Hematopoietic multipotent progenitor cell treated with erythropoietin and hydrocortisone succinate and interleukin-3 and kit ligand, for 15 days (in vitro differentiated cells): ENCODE measurements around the gene ZC3H15.
"Not testable (repeated sequence)": the region's sequence is repeated elsewhere in the genome, so short reads cannot be mapped to it uniquely, and the experiment has no call there.

Experiments used
- DNase-seq: peaks from one replicate; pipeline ENCODE4 v3.0.0-alpha.2; 2015; ENCODE audit warnings: low spot score

Gene ZC3H15

DNA sequence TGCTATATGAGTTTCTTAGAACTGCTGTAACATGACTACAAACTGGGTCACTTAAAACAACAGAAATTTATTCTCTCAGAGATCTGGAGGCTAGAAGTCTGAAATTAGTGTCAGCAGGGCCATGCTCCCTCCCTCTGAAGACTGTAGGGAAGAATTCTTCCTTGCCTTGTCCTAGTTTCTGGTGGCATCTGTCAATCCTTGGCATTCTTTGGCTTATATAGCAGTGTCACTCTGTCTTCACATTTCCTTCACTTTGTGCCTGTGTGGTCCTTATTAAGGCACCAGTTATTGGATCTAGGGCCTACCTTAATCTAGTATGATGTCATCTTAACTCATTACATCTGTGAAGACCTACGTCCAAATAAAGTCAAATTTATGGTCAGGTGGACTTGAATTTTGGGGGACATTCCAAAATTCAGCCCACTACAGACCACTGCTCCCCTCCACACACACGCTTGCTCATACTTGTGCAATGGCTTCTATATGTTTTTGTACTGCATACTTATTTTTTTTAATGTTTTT lies 7.6 kb downstream of the ZC3H15 start:
- DNase-seq, result no peak

DNA sequence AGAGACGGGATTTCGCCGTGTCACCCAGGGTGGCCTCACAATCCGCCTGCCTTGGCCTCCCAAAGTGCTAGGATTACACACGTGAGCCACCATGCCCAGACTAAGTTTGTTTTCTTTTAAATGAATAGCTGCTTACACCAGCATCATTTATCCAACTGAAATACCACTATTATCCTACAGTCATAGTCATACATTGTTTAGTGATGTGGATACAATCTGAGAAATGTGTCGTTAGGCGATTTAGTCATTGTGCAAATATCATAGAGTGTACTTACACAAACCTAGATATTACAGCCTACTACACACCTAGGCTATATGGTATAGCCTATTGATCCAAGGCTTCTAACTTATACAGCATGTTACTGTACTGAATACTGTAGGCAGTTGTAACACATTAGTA lies 10.3 kb downstream of the ZC3H15 start:
- DNase-seq, result no peak

DNA sequence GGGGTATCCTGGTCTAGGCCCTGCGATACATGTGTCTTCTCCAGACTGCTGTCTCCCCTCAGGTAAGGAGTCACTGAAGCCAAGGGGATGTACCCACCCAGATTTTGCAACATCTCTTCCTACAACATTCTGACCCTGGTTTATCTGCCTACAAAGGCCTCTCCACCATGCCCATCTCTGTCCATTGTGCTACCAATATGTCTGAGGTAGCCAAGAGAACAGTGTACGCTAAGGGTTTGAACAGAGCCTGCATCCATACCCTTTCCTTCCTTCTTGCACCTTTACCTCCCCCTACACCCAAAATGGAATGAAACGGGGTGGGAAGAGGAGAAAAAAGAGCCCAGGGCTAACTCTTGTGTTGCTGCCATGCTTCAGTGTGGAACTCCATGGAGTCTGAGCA lies 11.9 kb downstream of the ZC3H15 start:
- no peak for DNase-seq

DNA sequence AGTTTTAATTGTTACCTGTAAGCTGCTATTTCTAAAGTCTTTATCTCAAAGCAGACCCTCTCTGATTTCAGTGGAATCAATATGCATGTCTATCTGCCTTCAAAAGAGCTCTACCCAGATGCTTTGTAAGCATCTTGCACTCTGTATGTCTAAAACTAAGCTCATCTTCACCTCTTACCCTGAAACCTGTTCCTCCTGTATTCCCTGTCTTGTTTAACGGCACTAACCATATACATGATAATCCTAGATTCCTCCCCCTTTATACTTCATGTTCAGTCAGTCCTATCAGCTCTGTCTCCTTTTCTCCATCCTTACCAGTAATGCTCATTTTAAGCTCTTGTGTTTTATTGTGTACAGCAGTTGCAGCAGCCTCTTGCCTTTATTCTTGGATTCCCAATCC lies 12.8 kb downstream of the ZC3H15 start:
- no peak for DNase-seq

DNA sequence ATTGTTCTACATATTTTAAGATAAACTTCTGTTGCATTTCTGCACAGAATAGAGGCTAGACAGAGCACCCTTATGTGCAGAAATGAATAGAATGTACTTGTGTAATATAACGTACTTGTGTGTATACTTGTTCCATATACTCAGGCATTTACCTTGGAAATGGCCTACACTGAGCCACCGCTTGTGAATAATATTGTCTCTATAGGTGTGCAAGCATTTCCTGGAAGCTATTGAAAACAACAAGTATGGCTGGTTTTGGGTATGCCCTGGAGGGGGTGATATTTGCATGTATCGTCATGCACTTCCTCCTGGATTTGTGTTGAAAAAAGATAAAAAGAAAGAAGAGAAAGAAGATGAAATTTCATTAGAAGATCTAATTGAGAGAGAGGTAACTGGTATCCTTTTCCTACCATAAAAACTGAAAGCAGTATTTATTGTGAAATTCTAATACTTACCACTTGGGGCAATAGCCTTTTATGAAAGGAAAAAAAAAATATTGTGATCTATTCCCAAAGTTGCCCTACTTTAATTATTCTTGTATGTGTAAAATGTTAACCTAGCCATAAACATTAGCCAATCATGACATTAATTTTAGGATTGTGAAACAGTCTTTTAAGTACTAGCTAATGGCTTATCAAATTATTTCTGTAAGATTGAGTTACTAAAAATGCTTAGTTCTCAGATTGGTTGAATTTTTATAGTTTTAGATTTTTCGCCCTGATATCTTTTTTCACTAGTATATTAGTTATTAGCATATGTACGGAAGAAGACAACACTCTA lies 18.0 kb downstream of the ZC3H15 start:
- DNase-seq, result peak; percentile 54

DNA sequence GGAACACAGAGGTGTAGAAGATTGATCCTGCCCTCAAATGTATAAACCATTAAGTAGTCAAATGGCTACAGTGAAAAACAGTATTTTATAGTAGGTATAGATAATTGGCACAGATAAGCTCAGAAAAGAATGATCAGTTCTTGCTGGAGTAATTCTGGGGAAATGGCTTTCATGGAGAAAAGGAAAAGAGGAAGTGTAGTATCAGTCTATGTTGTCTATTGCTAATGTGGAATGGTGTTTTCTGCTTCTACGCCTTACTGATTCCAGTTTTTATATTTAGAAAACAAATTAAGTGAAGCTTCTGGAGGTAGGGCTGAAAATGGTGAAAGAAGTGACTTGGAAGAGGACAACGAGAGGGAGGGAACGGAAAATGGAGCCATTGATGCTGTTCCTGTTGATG lies 22.2 kb downstream of the ZC3H15 start:
- DNase-seq, result no peak

DNA sequence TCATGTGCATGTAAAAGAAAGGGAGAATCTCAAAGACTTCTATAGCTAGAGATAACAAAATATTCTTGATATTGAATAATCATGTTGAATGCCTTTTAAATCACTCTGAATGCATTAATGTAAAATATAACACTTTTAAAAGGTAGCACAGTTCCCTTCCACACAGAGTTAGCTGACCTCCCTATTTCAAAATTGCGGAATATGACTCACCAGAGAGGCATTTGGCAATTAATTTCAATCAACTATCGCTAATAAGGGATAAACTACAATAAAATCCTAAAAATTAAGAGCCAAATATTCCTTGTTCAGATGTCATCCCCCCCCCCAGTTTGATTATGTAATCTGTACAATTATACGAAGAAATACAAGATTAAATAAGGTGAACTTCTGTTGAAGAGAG lies 29.3 kb downstream of the ZC3H15 start:
- no peak for DNase-seq

DNA sequence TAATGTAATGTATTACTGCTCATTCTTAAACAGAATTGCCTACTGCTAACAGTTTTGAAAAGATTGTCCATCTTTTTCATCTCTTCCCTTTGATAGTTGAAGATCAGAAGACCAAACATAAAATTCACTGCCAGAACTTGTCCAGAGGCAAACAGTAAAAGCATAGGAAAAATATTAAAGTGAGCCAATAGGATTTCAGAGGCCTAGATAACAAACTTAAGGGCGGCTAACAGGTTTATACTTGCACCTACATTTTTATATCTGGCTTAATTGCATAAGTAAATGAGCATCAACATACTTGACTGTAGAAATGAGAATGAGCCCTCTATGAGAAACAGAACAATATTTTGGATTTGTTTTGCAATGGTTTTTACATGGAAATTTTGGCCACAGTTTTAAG lies 30.3 kb downstream of the ZC3H15 start:
- DNase-seq, result no peak

DNA sequence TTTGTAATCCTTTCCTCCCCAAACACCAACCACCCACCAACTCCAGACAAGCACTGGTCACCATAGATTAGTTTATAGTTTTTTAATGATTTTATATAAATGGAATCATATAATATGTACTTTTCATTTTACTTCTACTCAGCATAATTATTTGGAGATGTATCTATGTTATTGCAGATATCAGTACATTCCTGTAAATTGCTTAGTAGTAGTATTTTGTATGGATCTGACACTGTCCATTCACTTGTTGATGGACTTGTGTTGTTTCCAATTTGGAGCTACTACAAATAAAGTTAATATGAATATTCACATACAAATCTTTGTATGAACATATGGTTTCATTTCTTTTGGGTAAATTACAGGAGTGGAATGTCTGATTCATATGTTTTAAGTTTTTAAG lies 31.0 kb downstream of the ZC3H15 start:
- DNase-seq, result no peak

DNA sequence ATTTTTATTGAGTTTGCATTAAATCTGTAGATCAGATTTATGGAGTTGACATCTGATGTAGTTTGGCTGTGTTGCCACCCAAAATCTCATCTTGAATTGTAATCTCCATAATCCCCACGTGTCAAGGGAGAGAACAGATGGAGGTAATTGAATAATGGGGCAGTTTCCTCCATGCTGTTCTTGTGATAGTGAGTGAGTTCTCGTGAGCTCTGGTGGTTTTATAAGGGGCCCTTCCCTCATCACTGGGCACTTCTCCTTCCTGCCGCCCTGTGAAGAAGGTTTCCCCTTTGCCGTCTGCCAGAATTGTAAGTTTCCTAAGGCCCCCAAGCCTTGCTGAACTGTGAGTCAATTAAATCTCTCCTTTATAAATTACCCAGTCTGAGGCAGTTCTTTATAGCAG lies 32.2 kb downstream of the ZC3H15 start:
- no peak for DNase-seq

DNA sequence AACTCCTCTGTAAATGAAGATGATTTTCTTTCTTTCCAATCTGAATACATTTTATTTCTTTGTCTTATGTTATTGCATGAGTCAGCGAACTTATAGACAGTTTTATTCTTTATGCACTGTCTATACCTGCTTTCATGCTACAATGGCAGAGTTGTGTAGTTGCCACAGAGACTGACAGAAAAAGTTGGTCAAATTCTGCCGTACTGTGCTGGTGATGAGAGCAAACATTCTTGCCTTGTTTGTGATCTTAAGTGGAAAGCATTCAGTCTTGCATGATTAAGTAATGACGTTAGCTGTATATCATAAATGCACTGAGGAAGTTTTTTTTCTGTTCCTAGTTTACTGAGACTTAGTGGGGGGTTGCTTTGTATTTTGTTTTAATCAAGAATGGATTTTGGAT lies 32.9 kb downstream of the ZC3H15 start:
- DNase-seq, result no peak

DNA sequence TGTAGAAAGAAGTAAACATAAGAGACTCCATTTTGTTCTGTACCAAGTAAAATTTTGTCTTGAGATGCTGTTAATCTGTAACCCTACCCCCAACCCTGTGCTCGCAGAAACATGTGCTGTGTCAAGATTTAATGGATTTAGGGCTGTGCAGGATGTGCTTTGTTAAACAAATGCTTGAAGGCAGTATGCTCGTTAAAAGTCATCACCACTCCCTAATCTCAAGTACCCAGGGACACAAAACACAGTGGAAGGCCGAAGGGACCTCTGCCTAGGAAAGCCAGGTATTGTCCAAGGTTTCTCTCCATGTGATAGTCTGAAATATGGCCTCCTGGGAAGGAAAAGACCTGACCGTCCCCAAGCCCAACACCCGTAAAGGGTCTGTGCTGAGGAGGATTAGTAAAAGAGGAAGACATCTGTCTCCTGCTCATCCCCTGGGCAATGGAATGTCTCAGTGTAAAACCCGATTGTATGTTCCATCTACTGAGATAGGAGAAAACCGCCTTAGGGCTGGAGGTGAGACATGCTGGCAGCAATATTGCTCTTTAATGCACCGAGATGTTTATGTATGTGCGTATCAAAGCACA lies 35.6 kb downstream of the ZC3H15 start:
- not testable (repeated sequence) for DNase-seq

DNA sequence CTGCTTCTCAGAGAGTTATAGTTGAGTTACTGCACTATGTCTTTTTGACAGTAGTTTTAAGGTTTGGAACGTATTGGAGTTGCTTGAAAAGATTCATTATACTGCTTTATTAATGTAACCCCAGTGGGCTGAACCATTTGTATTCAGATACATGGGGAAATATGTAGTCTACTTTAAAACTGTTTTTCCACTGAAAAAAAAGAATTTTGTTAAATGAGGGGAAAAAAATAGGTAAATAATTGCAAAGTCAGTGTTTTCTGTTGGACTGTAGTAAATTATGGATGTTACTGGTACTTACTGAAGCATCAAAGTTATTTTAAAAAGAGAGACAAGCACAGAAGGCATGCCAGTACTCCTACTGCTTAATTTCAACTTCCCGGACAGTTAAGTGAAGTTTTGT lies 36.4 kb downstream of the ZC3H15 start:
- no peak for DNase-seq

DNA sequence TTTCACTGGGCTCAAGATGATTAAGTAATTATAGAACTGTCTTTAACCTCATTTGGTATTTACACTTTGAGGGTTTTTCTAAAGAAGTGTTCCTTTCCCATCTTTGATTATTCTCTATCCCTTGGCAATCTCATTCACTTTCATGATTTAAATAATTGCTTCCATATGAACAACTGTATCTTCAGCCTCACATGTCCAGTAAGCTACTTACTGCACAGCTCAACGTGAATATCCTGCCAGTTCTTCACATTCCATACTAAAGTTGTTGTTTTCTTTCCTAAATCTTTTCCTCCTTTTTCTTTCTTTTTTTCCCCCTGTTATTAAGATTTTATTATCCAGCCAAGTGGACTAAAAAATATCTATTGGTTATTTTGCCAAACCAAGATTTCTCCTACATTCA lies 37.7 kb downstream of the ZC3H15 start:
- DNase-seq, result no peak

DNA sequence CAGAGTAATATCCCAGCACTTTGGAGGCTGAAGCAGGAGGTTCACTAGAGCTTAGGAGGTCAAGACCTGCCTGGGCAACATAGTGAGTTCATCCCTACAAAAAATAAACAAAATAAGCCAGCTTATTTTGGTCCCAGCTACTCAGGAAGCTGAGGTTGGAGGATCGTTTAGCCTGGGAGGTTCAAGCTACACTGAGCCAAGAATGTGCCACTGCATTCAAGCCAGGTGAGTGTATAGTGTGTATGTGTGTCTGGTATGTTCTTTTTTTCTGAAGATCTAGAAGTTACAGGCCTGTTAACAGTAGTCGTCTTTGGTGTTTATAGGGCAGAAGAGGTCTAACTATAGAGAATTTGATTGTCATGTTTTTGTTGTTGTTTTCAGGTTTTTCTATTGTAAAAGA lies 40.2 kb downstream of the ZC3H15 start:
- no peak for DNase-seq

DNA sequence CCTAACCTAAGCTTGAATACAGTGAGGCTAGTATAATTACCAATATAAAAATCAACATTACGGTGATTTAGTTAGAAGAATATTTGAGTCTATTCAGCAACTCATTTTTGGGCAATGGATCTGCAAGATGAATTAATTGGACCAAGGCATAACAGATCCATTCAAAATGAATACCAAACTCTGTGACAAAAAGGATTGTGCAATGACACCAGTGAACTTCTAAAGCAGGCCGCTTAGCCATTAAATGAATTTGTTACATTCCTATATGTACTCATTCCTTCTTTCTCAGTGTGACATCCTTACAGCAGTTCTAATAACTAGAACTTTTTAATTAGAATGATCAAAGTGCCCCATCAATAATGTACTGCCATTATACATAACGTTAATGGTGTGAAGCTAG lies 44.3 kb downstream of the ZC3H15 start:
- no peak for DNase-seq

DNA sequence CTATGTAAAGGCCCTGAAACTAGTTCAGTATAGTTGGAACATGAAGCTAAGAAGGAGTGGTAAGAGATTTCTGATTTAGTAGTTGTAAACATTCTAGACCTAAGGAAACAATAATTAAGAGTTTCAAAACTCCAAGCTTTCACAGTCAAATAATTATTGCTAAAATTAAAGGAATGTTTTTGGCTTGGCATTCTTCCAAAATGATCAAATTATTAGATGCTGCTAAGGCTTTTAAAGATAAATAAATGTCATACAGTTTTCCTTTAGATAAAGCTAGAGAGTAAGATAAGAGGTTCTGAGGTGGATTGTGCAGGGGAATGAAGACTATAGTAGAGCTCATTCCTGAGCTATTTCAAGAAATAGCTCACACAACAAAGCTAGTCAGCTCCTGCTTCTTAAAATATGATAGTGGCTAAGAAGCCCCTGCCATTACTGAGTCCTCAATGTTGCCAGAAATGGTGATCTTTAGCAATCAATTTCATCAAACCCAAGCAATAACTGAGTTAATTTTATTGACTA lies 45.3 kb downstream of the ZC3H15 start:
- DNase-seq, result no peak

DNA sequence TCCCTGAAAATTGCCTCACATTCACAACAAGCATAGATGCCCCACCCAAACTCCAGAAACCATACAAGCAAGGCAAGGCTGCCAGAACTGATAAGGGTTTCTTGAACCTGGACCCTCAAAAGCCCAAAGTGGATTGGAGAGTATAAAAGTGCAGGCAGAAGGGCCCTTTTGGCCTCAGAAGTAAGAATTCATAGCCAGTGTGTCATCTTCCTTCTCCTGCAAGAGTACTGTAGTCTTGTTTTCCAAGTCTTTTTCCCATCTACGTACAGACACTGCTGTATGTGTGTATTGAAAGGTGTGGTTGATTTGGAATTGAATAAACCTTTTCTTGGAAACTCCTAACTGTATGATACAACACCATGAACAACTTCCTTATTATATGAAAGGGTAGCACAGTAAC lies 46.8 kb downstream of the ZC3H15 start:
- DNase-seq, result no peak

DNA sequence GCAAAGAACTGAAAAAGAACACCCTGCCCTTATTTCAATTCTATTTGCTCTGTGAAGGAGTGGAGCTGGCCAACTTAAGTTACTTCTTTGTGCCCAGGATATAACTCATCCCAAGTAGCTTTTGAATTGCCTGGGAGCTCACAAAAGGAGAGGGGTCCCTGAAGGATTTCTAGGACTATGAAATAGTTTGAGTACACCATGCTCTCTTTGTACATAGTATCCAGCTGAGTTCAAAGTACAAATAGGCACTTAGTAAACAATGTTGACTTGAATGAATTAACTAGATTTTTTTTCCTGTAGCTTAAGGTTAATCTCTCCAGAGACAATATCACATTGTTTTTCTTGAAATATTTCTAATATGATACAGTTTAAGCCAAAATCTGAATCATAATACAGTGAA lies 47.7 kb downstream of the ZC3H15 start:
- no peak for DNase-seq

DNA sequence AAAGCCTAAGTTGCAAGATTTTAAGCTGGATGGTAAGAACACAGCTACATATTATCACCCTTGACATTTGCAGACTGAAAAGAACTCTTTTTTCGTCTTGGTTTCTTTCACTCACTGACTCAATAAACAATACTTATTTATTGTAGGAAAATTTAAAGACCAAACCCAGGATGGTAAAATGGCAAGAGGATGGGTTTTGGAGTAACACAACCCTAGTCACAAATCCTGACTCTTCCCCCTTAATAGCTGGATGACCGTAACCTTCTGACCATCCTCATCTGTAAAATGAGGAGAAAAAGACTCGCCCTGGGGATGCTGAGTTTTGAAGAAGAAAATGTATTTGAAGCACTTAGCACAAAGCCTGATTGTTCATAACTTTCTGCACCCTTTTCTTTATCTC lies 48.3 kb downstream of the ZC3H15 start:
- DNase-seq, result no peak

DNA sequence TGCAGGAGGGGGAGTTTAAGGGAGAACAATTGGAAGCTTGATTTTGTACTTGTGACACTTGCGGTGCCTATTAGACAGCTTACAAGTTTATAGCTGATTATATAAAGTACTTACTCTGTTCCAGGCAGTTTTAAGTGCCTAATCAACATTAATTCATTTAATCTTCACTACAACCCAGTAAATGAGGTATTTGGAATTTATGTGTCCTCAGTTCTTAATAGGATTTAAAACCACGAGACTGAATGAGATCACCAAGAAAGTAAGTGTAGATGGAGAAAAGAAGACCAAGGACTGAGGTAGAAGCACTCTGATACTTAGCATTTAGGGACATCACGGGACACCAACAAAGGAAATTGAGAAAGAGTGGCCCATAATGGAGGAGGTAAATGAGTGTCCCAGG lies 49.8 kb downstream of the ZC3H15 start:
- no peak for DNase-seq

DNA sequence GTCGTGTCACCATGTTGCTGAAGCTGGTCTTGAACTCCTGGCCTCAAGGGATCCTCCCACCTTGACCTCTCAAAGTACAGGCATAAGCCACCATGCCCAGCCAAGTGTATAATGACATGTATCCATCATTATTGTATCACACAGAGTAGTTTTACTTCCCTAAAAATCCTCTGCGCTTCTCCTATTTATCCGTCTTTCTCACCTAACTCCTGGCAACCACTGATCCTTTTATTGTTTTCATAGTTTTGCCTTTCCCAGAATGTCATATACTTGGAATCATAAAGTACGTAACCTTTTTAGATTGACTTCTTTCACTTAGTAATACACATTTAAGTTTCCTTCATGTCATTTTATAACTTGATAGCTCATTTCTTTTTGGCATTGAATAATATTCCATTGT lies 51.0 kb downstream of the ZC3H15 start:
- DNase-seq, result no peak

DNA sequence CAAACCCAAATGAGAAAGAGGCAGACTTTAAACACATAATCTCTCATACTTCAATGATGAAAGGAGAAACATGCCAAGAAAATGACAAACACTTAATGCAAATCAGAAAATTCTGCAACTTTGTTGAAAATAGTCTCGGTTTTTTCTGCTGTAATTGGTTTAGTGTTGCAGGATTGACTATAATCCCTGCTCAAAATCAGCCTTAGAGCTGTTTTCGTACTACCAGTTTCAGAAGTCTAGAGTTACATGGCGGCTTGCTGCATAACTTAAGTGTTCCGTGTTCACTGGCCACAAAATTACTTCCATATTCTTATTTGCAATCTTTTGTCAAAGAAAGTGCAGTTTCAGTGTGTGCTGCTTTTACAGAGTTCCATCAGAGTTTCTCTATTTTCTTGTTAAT lies 54.9 kb downstream of the ZC3H15 start:
- no peak for DNase-seq

DNA sequence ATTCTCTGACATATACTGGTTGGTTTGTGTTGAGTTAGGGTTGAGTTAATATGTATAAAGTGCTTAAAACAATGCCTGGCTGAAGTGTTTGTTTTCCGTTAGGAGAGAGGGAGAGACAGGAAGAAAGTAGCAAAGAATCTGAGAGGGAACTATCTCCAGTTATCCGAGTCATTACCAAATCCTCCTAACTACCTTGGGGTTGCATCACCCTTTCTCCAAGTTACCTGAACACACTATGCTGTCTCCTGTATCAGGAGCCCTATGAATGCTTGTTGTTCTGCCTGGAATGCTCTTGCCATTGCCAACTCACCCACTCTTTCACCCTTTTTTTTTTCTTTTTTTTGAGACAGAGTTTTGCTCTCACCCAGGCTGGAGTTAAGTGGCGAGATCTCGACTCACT lies 55.9 kb downstream of the ZC3H15 start:
- DNase-seq, result no peak
